Adipocyte (in vitro differentiated cells): ENCODE results near the gene RUNX1.

Experiments
- DNase-seq: peaks from one replicate; pipeline ENCODE4 v3.0.0-alpha.2; 2015; ENCODE audit warnings: low read depth
- H3K27me3 ChIP-seq: replicated peaks from 2 replicates; pipeline ENCODE4 v1.7.0; 2013; ENCODE audit warnings: mild to moderate bottlenecking, low read length, moderate library complexity; ENCODE audit not compliant: control insufficient read depth, insufficient read depth
- H3K36me3 ChIP-seq: 2 replicates; pipeline ENCODE4 v1.7.0; 2013; ENCODE audit warnings: low read length, mild to moderate bottlenecking, moderate library complexity; ENCODE audit not compliant: control insufficient read depth, insufficient read depth, severe bottlenecking
- H3K4me1 ChIP-seq: 2 replicates; pipeline ENCODE4 v1.7.0; 2013; ENCODE audit warnings: mild to moderate bottlenecking, low read length, moderate library complexity; ENCODE audit not compliant: control insufficient read depth, insufficient read depth
- H3K4me3 ChIP-seq: 2 replicates; pipeline ENCODE4 v1.7.0; 2013; ENCODE audit warnings: mild to moderate bottlenecking, low read length, moderate library complexity
- H3K9ac ChIP-seq: 2 replicates; pipeline ENCODE4 v1.7.0; 2013; ENCODE audit warnings: mild to moderate bottlenecking, low read length, moderate library complexity
- H3K9me3 ChIP-seq: 2 replicates; pipeline ENCODE4 v1.7.0; 2013; ENCODE audit warnings: mild to moderate bottlenecking, low read length, moderate library complexity; ENCODE audit not compliant: control insufficient read depth

RUNX1 gene

DNA sequence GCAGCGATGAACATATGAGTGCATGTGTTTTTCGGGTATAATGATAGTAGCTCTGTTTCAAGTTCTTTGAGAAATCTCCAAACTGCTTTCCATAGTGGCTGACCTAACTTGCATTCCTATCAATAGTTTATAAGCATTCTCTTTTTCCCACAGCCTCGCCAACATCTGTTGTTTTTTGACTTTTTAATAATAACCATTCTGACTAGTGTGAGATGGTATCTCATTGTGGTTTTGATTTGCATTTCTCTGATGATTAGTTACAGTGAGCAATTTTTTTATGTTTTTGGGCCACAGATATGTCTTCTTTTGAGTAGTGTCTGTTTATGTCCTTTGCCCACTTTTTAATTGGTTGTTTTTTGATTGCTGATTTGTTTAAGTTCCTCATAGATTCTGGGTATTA is 10.6 kb upstream of the RUNX1 start:
- H3K9ac ChIP-seq, result no peak overlapping the region
- H3K9me3 ChIP-seq, result no peaks in the 10 kb centered on the region
- no peaks in the 10 kb centered on the region for H3K27me3 ChIP-seq
- no peak overlapping the region for H3K4me3 ChIP-seq
- peaks cover 9% of the 10 kb centered on the region for H3K4me1 ChIP-seq
- H3K36me3 ChIP-seq, result no peaks in the 10 kb centered on the region
- DNase-seq, result peak; percentile 24

DNA sequence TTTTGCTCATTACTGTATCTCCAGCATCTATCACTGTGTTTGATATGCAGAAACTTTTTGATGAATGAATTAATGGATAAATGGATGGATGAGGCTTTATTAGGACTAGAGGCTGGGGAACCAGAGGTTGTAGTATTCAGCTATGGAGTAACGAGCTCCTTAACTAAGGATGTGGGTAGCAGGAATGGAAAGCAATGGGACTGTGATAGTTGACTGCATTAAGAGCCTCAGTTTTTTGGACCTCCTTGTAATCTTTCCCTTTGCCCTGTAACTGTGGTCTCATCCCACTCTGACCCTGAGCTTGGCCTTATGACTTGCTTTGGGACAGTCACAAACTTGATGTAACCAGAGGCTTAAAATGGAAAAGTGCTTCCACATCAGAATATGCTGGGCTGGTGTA is 9.0 kb upstream of the RUNX1 start:
- Histone ChIP-seq H3K27me3 (no peaks in the 10 kb centered on the region), H3K9ac (no peak overlapping the region), H3K9me3 (no peaks in the 10 kb centered on the region), H3K36me3 (no peaks in the 10 kb centered on the region), H3K4me1 (peaks cover 14% of the 10 kb centered on the region), H3K4me3 (no peak overlapping the region)
- no peak for DNase-seq

DNA sequence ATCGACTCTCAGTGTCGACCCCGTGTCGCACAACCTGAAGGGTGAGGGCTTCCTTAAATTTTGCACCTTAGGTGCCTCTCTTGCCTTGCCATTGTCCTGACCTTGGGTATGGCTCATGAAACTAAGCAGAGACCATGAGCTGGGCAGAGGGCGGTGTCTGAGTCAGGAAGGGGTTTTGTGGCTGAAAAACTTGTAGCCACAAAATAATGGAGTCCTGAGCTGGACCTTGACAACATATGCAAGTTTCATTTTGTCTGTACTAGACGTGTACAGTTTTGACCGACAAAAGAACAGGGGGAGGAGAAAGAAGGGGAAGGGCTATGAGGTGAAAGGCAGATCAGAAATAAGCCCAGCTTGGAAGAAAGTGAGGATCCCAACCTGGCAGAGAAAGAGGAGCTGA is 8.3 kb upstream of the RUNX1 start:
- Histone ChIP-seq H3K9ac (no peak overlapping the region), H3K36me3 (no peaks in the 10 kb centered on the region), H3K9me3 (no peaks in the 10 kb centered on the region), H3K4me3 (no peak overlapping the region), H3K27me3 (no peaks in the 10 kb centered on the region), H3K4me1 (peaks cover 14% of the 10 kb centered on the region)
- no peak for DNase-seq

DNA sequence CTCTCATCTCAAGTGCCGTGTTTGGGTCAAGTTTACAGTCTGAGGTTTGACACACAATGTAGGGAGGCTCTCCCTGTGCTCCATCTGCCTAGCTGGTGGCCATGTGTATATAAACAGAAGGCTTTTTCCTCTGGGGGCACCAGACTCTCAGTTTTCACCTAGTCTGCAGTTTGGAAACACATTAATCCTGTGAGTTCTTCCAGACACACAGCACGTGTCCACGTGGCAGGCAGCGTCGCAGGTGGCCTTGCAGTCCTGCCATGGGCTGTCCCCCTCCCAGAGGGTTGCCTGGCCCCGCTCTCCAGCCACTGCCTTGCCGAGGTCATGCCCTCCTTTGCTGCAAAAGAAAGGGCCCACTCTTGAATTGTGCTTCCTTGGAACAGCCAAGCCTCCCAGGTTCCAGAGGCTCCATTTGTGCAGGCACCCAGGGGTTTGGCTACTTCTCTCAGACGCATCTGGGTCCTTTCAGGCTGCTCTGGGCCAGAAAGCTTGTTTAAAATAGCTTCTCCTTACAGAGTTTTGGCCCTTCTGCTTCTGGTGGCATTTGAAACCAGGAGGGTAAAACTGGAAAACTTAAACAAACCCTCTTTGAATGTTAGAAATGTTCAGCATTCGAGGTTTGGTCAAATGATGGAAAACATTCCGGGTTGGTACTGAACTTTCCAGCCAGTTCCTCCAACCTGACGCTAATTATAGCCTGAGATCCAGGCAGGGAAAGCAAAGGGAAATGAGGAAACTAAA is 4.4 kb upstream of the RUNX1 start:
- no peaks in the 10 kb centered on the region for H3K36me3 ChIP-seq
- no peak overlapping the region for H3K9ac ChIP-seq
- no peak for DNase-seq
- no peak overlapping the region for H3K4me3 ChIP-seq
- no peaks in the 10 kb centered on the region for H3K27me3 ChIP-seq
- no peaks in the 10 kb centered on the region for H3K9me3 ChIP-seq
- peaks cover 36% of the 10 kb centered on the region for H3K4me1 ChIP-seq

DNA sequence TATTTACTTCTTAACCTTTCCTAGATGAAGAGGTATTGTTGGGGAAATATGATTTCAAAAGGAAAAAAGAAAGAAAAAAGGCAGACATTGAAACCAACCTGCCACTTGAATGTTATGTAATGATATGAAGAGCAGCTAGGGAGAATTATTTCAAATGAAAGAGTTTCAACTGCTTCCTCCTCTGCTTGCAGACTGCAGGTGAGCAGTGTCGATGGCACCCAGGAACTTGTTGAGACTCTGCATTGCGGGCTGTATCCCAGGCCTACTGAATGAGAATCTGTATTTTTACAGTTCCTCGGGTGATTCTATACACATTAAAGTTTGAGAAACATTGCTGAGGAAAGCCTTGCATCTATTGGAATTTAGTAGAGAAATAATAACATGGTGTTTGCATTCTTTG is 3.7 kb upstream of the RUNX1 start:
- no peak overlapping the region for H3K4me3 ChIP-seq
- H3K36me3 ChIP-seq, result no peaks in the 10 kb centered on the region
- no peak overlapping the region for H3K9ac ChIP-seq
- H3K9me3 ChIP-seq, result no peaks in the 10 kb centered on the region
- DNase-seq, result no peak
- H3K27me3 ChIP-seq, result no peaks in the 10 kb centered on the region
- peaks cover 40% of the 10 kb centered on the region for H3K4me1 ChIP-seq

DNA sequence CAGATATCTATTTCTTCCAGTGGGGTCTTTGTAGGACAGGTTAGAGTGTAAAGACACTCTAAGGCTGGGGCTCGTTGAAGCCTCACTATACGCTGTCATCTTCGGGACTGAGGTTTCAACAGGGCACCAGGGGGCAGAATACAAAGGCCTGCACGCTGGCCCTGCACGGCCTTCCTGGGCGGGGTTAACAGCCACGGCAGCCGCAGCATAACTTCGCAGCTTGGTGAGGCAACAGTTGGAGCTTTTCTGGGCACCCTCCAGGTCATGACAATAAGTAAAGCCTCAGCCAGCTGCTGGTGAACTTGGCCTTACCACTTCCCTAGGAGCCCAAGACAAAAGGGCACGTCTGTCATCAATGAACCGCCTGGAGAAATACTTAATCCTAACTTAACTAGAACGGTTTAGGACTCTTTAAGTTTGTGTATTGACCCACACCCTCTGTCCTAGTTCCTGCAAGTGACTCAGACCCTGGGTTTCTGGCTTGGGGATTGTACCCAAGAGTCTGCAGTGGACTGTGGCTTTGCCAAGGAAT is 2.3 kb upstream of the RUNX1 start:
- Histone ChIP-seq H3K27me3 (no peaks in the 10 kb centered on the region), H3K36me3 (no peaks in the 10 kb centered on the region), H3K4me3 (peak overlapping the region; percentile 39), H3K4me1 (peaks cover 51% of the 10 kb centered on the region), H3K9me3 (no peaks in the 10 kb centered on the region), H3K9ac (peak overlapping the region; percentile 78)
- no peak for DNase-seq

DNA sequence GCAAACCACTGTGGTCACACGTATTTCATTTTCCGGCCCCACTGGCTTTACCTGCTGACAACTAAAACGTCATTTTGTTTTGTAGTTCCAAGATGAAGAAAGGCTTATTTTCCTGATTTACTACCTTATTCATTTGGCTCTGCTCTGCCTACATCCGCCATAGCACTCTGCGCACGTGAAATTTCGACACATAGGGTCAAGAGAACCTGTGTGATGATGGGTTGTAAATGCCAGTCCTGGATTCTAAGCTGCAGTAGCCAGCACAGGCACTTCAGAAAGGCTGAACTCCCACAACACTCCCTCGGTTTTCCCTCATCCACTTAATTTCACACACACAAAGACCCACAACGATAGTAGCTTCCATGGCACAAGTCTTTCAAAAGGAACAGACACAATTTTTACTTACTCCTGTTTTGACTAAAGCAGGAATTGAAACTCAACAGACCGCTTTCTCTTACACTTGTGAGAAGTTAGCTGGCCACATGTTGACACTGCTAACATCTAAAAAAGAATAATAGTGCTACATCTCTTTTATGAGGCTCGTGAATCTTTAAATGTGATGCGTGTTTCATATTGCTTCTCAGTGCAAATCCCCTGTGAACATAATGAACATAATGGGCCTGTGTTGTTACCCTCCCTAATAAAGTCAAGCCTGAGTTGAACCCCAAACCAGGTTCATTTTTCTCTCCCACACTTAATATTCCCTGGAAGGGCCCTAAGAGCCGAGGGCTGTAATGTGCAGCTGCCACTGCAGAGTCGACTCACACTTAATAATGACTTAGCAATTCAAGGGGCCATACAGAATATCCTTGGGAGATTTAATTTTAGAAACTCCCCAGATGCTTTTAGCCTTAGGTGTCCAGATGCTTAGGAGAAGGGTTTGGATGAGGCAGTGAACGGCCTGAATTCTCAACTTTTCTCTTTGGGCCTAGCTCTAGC is 1.5 kb upstream of the RUNX1 start:
- no peak for DNase-seq

DNA sequence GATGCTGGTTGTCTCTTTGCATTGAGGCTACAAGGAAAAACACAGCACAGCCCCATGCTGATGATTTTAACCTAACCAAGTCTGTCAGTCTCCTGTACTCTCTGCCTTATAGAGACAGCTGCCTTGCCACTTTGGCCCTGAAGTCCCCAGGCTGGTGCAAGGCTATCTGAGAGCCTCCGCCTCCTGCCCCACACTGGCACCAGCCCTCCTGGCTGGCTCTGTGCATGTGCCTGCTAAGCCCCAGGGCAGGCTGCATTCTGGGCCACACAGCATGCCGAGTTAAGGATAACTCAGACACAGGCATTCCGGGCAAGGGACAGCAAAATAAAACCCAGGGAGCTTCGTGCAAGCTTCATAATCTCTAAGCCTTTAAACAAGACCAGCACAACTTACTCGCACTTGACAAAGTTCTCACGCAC is 910 bp downstream of the RUNX1 start:
- Histone ChIP-seq H3K9me3 (no peaks in the 10 kb centered on the region), H3K36me3 (no peaks in the 10 kb centered on the region), H3K27me3 (no peaks in the 10 kb centered on the region), H3K4me1 (peaks cover 48% of the 10 kb centered on the region), H3K4me3 (peak overlapping the region; percentile 76), H3K9ac (peak overlapping the region; percentile 85)
- DNase-seq, result peak; percentile 58

More for the DNA sequence above, 1.5 kb upstream of the RUNX1 start:
- H3K4me1 ChIP-seq, result peaks cover 53% of the 10 kb centered on the region
- H3K9ac ChIP-seq, result peak overlapping the region; percentile 78
- no peaks in the 10 kb centered on the region for H3K27me3 ChIP-seq
- H3K9me3 ChIP-seq, result no peaks in the 10 kb centered on the region
- no peaks in the 10 kb centered on the region for H3K36me3 ChIP-seq
- peak overlapping the region; percentile 39 for H3K4me3 ChIP-seq

DNA sequence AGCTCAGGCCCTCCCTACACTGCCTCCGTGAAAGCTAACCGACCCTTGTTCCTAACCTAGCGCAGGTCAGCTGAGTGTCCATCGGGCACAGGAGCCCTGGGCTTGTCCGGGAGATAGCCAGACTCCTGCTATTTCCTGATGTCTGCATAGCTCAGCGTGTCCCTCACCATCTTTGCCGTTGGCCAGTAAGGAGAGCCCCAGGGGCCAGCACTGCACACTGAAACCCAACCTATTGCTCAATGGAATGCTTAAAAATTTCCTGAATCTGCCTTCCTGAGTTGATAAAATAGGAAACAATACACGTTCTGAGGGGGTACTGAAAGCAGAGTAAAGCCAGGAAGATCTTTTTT is 2.2 kb downstream of the RUNX1 start:
- Histone ChIP-seq H3K27me3 (no peaks in the 10 kb centered on the region), H3K9me3 (no peaks in the 10 kb centered on the region), H3K36me3 (no peaks in the 10 kb centered on the region), H3K9ac (peak overlapping the region; percentile 85), H3K4me3 (peak overlapping the region; percentile 76), H3K4me1 (peaks cover 46% of the 10 kb centered on the region)
- DNase-seq, result peak; percentile 77

DNA sequence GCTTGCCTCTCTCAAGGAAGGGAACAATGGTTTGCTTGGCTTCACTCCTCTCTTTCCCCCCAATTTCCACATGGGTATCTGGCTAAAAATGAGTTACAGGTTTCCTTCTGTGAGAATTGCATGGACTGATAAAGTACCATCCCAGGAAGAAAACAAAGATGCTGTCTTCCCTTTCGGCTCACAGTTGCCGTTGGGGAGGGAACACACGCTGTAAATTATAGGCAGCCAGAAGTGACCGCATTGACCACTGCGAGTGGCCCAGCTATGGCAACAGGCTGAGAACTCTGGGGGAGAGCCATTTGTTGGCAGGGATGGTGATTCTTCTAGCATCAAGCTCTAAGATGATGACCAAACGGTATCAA is 2.9 kb downstream of the RUNX1 start:
- Histone ChIP-seq H3K36me3 (no peaks in the 10 kb centered on the region), H3K9ac (peak overlapping the region; percentile 85), H3K27me3 (no peaks in the 10 kb centered on the region), H3K4me1 (peaks cover 42% of the 10 kb centered on the region), H3K4me3 (no peak overlapping the region), H3K9me3 (no peaks in the 10 kb centered on the region)
- no peak for DNase-seq

DNA sequence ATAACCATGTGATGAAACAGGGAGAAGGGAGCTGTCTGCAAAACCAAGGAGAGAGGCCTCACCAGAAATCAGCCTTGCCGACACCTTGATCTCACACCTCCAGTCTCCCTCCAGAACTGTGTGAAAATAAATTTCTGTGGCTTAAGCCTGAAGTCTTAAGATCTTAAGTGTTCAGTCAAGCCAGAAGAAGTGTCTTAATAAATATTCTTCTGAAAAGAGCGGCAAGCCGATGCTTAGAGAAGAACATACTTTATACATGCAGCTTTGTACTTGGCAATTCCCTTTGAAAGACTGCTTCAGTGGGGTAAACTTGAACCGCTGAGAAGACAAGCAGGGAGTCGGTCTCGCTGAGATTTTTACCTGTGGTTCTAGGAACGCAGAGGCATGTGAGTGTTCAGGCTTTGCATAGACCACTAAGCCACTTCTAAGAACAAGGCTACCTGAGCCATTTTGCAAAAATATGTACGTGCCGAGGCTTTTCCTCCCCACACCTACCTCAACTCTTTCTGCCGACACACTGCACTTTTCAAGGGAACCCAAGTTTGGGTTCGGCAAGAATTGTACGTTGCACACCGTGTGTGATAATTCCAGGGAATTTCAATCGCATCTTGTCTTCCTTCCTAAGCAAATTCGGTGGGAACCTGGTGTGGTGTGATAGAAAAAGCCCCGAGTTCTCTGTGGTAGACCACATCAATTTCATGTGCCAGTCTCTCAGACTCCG is 3.4 kb downstream of the RUNX1 start:
- H3K9me3 ChIP-seq, result no peaks in the 10 kb centered on the region
- H3K36me3 ChIP-seq, result no peaks in the 10 kb centered on the region
- DNase-seq, result no peak
- H3K9ac ChIP-seq, result no peak overlapping the region
- no peak overlapping the region for H3K4me3 ChIP-seq
- H3K27me3 ChIP-seq, result no peaks in the 10 kb centered on the region
- peaks cover 42% of the 10 kb centered on the region for H3K4me1 ChIP-seq
